ENCODE data around the gene DGKK.
"Not testable (repeated sequence)": the region's sequence is repeated elsewhere in the genome, so short reads cannot be mapped to it uniquely, and the experiment has no call there.

Gene DGKK

DNA sequence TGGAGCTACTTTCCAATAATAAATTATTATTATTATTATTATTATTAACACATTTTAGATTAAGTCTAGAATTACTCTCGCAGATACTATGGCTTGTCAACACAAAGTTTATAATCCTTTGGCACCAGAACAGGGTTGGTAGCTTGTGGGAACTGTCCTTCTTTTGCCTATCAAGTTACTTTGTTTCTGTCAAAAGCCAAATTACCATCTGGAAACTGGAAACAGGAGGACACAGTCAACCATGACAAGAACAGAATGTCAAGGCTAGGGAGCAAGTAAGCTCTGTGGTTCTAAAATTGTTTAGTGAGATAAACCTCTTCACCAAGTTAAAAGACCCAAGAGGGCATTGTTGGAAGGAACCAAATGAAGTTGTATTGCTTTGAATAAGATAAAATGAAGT is 42.5 kb downstream of the DGKK start:
- DNase-seq (ENCODE audit: low spot score) = no peak

DNA sequence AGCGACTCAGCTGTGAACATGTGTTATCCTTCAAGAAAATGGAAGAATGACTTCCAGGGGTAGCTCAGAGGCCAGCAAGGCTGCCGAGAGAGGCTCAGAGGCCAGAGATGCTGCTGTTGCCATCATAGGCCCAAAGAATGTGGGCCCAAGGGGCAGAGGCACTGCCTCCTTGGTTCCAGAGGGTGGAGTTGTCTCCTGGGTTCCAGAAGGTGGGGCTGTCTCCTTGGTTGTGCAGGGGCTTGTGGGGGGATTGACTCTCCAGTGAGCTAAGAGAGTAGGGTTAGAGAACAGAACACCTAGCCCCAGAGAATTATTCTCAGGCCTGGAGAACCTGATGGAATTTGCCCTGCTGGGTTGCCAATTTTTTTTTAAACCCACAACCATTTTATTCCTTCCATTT is 62.6 kb downstream of the DGKK start:
- no peak for DNase-seq (ENCODE audit: low spot score)

DNA sequence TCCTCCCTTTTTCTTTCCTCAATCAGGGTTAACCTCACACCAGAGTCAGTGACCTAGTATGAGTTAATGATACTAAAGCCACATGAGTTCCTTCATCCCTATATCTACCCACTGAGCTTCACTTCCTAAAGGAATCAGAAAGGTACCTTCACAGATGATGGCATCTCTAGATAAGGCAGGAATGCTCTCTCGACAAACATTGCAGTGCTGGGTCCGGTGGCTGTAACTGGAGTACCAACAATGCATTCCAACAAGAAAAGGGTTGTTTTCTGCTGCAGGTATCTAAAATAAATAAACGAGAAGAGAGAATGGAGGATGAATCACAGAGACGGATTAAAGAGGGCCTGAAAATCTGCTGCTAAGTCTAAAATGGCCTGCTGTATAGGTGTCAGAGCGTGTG is 66.7 kb downstream of the DGKK start:
- DNase-seq (ENCODE audit: low spot score) = no peak

DNA sequence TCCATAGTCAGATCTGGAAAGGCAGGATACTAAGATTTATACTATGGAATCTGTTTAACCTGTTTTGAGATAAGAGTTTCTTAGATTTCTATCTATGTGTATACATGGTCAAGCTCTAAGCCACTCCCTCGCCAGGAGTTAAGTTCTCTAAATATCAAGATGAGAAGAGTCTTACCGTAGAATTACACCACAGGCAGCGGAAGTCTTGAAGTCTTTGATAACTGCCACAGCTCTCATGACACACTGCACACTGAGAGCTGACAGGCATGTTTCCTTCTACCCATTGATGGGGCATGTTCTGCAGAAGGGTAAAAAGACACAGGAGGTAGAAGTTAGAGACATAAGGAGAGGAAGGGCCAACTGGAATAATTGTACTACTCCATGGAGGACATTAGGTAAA is 67.7 kb downstream of the DGKK start:
- no peak for DNase-seq (ENCODE audit: low spot score)

DNA sequence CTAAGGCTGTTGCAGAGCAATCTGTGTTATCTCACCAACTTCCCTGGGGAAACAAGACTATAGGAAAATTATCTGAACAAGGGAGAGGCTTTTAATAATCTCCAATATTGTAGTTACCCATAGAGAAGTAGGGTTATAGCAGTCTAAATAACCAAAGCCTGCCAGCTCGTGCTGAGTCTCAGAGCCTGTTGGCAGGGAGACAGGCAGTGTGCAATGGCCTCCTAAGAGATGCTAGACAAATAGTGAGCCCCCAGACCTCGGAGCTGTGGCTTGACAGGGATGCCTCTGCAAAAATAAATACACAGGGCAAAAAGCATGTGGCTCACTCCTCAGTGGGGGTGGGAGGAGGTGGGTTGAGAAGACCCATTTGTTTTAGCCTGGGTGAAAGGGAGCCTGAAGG is 76.7 kb downstream of the DGKK start:
- DNase-seq (ENCODE audit: low spot score) = no peak

DNA sequence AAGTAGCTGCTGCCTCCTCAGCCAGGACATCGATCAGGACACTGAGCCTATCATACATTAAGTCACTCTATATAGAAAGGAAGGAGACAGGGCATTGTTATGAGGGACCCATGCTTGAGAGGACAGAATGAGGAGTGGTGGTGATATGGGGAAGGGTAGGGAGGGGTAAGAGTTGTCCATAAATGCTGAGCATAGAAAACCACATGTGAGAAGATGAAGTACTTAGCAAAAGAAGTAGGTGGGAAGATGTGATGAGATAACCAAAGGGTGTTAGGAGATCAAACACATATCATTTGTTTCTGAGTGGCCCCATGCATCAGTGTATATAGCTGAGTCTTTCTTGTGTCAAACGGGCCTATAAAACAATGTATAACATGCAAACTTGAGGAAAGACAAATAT is 84.1 kb downstream of the DGKK start:
- no peak for DNase-seq (ENCODE audit: low spot score)

DNA sequence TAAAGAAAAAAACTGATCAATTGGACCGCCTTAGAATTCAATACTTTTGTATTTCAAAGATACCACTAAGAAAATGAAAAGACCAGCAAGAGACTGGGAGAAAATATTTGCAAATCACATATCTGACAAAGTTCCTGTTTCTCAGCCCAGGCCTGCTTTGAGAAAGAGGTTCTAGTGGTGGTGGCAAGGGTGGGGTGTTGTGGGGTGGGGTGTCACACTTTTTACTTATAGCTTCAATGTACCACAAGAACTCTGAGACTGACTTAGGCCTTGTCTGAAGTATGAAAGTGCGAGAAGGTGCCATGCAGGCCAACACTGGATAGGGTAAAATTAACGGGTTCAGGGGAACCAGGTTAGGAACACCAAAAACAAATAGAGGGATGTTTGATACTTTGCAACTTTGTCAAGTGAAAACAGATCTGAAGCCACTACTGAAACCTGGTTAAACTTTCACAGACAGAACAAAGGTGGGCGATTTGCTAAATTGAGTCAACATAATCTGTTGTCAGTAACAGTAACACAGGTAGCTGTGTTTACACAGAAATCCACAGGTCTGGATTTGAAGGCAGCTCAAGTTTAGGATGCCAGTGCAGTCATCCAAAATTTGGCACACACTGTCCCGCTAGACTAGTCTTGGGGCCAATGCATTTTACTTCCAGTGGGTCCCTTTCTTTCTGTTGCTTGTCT is 88.8 kb downstream of the DGKK start:
- no peak for DNase-seq (ENCODE audit: low spot score)

DNA sequence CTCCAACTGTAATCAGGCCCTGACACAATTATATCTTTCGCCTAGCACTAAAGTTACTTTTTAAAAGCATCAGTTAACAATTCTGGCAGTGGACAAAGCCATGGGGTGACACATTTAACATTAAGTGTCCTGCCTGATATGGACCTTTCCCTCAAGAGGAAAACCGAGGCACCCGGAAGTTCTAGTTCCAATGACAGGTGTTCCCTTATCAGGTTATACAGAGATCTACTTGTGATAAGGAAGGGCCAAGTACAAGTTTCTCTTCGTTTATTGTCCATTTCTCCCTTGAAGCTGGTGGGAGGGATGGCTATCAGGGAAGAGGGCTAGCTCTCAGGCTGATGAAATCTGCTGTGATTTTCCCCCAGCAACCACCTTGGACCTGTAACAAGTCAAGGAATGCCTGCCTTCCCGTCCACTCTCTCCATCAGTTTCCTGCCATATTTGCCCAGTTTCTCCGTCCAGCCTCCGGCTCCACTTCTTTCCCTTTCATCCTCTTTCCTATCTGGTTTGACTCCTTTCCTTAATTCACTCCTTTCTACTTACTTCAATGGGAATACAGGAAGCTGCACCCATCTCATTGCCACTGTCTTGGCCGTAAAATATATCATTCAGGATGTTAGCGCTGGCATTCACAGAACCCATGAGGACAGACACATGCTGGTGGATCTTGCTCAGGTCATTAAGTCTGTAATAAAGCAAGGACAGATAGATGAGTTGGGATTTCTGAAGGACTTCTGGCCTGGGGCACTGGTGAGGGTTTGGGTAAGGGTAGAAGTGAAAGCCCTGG is 95.0 kb downstream of the DGKK start:
- DNase-seq (ENCODE audit: low spot score) = no peak

DNA sequence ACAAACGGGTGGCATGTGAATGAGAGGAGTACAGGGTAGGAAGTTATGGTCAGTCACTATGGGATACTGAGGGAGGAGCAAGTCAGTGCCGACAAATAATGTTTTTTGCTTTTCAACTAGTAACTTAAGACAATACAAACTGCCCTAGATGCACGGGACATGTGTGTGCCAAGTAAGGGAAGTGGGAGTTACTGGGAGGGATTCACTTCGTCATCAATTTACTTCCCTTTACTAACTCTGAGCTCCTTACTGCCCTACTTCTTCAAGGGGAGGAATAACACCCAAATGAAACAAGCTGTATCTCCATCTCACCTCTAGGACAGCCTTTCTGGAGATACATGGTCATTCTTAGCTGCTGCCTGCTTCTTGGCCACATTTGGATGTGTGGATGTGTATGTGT is 97.7 kb downstream of the DGKK start:
- no peak for DNase-seq (ENCODE audit: low spot score)

DNA sequence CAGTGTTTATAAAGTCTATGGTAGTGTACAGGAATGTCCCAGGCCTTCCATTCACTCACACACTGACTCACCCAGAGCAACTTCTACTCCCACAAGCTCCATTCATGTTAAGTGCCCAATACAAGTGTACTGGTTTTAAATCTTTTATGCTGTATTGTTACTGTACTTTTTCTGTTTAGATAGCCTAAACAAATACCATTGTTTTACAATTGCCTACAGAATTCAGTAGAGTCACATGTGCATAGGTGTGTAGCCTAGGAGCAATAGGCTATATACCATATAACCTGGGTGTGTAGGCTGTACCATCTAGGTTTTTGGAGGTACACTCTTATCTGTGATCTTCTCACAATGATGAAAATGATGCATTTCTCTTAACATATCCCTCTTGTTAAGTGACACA is 126.7 kb downstream of the DGKK start:
- no peak for DNase-seq (ENCODE audit: low spot score)

DNA sequence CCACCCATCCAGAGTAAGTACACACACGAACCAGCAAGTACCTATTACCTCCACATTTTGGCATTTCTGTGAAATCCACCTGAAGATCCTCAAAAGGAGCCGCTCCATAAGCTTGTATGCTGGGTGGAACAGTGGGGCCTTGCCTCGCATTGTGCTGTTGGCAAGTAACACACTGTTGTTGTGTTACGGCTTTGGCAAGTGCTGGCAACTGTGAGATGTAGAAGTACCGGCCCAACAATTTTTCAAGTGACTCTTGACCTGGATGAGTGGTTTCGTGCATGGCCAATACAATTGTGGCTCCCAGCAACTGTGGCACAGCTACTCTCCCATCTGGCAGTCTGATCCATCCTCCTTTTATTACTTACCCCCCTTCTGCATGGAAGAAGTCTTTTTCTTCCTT is 137.3 kb downstream of the DGKK start:
- no peak for DNase-seq (ENCODE audit: low spot score)

DNA sequence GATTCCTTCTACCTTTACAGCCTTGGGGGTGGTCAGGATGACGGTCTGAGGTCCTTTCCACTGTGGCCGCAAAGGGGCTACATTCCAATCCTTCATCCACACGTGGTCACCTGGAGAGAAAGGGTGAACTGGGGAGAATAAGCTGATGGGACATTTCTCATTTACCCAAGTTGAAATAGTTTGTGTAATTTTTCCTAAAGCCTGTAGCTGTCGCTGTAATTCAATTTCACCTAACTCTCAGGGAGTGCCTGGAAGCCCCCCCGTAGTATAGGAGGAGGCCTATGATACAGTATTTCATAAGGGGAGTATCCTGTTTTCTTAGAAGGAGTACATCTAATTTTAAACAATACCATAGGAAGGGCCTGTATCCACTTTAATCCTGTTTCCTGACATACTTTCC is 138.0 kb downstream of the DGKK start:
- DNase-seq (ENCODE audit: low spot score) = not testable (repeated sequence)

DNA sequence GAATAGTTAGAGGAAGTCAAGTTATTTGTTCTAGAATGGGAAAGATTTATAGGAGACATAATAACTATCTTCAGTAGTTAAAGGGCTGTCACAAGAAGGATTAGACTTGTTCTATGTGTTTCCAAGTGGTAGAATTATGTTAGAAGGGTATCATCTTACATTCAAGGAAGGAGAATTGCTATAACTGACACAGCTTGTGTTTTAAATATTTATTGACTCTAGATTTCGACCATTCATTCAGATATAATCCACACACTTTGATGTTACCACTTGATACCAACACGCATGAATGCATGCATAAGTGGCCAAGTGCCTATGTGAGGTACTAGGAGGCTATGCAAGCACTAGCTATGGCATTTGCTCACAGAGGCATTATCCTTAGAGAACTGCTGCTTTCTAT is 143.4 kb downstream of the DGKK start:
- no peak for DNase-seq (ENCODE audit: low spot score)
